Kidney (tissue), 14 donors: ENCODE measurements around the gene PLAAT2. TPM values are rescaled to one million over a fixed set of nuclear protein-coding genes. Genes with fewer than 3 reads are reported as not detected.
A peak's percentile ranks its signal among the peaks of the same experiment; 100 is the strongest.

Experiments used
- DNase-seq, 5 donors: peaks; one replicate each; pipeline ENCODE4 v3.0.0-alpha.2; 2013 to 2020
- FAIRE-seq: peaks from 2 replicates; lab custom pipeline; 2012; peaks lifted over from hg19 to GRCh38; lab: Jason Lieb, UNC
- H3K27ac ChIP-seq, 2 donors: one replicate each; pipeline ENCODE4 v1.7.0; 2013; ENCODE audit warnings: low read depth in 2 of 2, low read length in 2 of 2, inconsistent platforms in 1 of 2
- H3K27me3 ChIP-seq: one replicate; pipeline ENCODE4 v1.7.1; 2013; ENCODE audit warnings: low read length, inconsistent platforms; ENCODE audit not compliant: control insufficient read depth, insufficient read depth
- H3K36me3 ChIP-seq, 3 donors: one replicate each; pipeline versions ENCODE4 v1.7.0 to v1.7.1; 2013; ENCODE audit warnings: low read length in 3 of 3, control low read depth in 1 of 3, inconsistent platforms in 1 of 3; ENCODE audit not compliant: insufficient read depth in 3 of 3, control insufficient read depth in 2 of 3
- H3K4me1 ChIP-seq, 3 donors: one replicate each; pipeline versions ENCODE4 v1.7.0 to v1.7.1; 2013; ENCODE audit warnings: low read length in 3 of 3, inconsistent platforms in 1 of 3, low read depth in 1 of 3; ENCODE audit not compliant: control insufficient read depth in 2 of 3, insufficient read depth in 2 of 3
- H3K4me3 ChIP-seq, 3 donors: one replicate each; pipeline versions ENCODE4 v1.7.0 to v1.8.1; 2013; ENCODE audit warnings: low read length in 3 of 3, control low read depth in 1 of 3, inconsistent platforms in 1 of 3
- H3K9ac ChIP-seq, 3 donors: one replicate each; pipeline versions ENCODE4 v1.7.0 to v1.7.1; 2013; ENCODE audit warnings: low read length in 3 of 3, control low read depth in 1 of 3, inconsistent platforms in 1 of 3
- H3K9me3 ChIP-seq, 3 donors: one replicate each; pipeline versions ENCODE4 v1.7.0 to v1.7.1; 2013; ENCODE audit warnings: low read length in 3 of 3, control low read depth in 1 of 3, inconsistent platforms in 1 of 3; ENCODE audit not compliant: control insufficient read depth in 2 of 3, insufficient read depth in 1 of 3
- CTCF ChIP-seq: IDR thresholded peaks from 3 replicates; pipeline ENCODE4 v1.5.1; 2012; ENCODE audit warnings: mild to moderate bottlenecking, moderate library complexity, borderline replicate concordance; ENCODE audit not compliant: insufficient read depth; ENCODE audit errors: extremely low read depth
- intact Hi-C: fragments of 100-400 bp; cut with DNase I; formaldehyde crosslinking; loops from one replicate; pipeline ENCODE4 v1.11.1; 2022
- polyA plus RNA-seq: library from polyadenylated mRNA; stranded (reverse); fragments of 350-450 nt; fragmentation: Illumina TruSeq; extraction: RNeasy Lipid Tissue Mini Kit (QIAGEN cat#74804); gene quantifications from one replicate; pipeline ENCODE4 v1.2.3, GENCODE V29; 2014; ENCODE audit warnings: low read depth, low replicate concordance; ENCODE audit not compliant: insufficient read depth
- total RNA-seq: library from RNA; stranded (reverse); fragmentation: NEBNext Ultra II Directional; extraction: Animal tissue kit (Norgen Biotek cat#: 25700); gene quantifications from one replicate; pipeline ENCODE4 v1.2.1, GENCODE V29; 2021
- donor health status: control.
- donor health status: control.
- donor health status: control.
- donor health status: control.
- donor health status: control.
- donor health status: DM: yes; HTN: yes; CAD: no.
- donor health status: Normal renal cell carcinoma (clear cell type).

The PLAAT2 gene
- total and polyA plus RNA-seq, 2 donors from 2014 or later, result 1.3 to 49.5 TPM

DNA sequence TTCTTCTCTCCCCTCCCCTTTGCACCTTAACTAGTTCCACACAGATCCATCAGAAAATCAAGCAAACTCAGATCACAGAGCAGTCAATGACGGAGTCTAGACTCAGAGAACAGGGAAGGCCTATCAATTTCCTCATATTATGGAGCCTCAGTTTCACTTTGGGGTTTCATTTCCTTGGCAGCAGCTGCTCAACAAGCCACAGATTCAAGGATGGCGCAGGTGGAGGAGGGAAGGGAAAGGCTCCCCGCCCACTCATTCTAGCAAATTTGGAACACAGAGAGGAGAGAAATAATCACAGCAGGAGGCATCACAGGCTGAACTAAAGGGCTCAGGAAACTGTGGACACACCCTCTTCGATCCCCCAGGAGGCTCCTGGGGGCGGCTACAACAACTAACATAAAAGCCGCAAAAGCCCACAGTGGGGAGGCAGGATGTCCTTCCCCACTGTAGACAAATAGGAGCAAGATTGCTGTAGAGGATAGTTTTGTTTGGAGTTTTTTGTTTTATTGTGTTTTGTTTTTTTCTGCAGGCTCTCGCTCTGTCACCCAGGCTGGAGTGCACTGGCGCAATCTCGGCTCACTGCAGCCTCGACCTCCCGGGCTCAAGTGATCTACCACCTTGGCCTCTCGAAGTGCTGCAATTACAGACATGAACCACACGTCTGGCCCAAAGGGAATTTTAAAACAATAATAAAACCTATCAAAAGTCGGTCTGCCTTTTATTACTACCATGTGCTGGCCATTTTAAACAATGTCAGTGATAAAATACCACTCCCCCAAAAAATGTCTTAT lies 47.6 kb upstream of the PLAAT2 start:
- Histone ChIP-seq H3K27me3 (no peaks in the 10 kb centered on the region), H3K36me3 (no peaks in the 10 kb centered on the region), H3K4me1 (peaks cover 0 to 21% (median 13%) of the 10 kb centered on the region in 3 donors), H3K9me3 (no peaks in the 10 kb centered on the region), H3K9ac (peak overlapping the region in 1 of 3 donors; percentile 19), H3K27ac (peak overlapping the region; percentile 49 to 65), H3K4me3 (peak overlapping the region in 1 of 3 donors; percentile 6)
- intact Hi-C loops, result no loop called here
- no peak for TF ChIP-seq CTCF
- no peak for DNase-seq
- FAIRE-seq, result no peak

GRCh38 chr11:63609971-63610580 lies 46.9 kb upstream of the PLAAT2 start:
- no peak for TF ChIP-seq CTCF
- H3K27ac ChIP-seq, result peak overlapping the region; percentile 65 to 68
- peak overlapping the region in 1 of 3 donors; percentile 19 for H3K9ac ChIP-seq
- H3K36me3 ChIP-seq, result no peaks in the 10 kb centered on the region
- intact Hi-C loops, result no loop called here
- FAIRE-seq, result no peak
- DNase-seq, result no peak
- H3K4me3 ChIP-seq, result peak overlapping the region in 1 of 3 donors; percentile 36
- H3K27me3 ChIP-seq, result no peaks in the 10 kb centered on the region
- no peaks in the 10 kb centered on the region for H3K9me3 ChIP-seq
- H3K4me1 ChIP-seq, result peaks cover 0 to 21% (median 13%) of the 10 kb centered on the region in 3 donors

DNA sequence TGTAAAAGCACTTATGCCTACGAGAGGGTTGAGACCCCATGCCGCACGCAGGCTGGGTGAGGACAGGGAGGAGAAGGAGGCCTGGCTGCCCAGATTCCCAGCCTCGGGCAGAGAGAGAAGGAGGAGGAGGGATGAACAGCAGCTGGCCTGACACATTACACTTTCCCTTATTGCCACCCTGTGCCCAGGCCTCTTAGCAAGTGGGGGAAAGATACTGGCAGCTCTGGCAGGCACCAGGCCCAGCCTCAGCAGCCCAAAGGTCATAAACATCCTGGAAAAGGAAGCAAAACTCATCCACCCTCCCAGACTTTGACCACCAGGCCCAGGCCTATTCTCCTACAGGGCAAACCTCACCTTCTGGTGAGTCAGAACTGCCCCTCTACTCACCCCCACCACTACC lies 46.4 kb upstream of the PLAAT2 start:
- DNase-seq (peak in 1 of 5 donors; percentile 11), FAIRE-seq (no peak)
- Histone ChIP-seq H3K27me3 (no peaks in the 10 kb centered on the region), H3K36me3 (no peaks in the 10 kb centered on the region), H3K27ac (peak overlapping the region; percentile 65 to 68), H3K9me3 (no peaks in the 10 kb centered on the region), H3K4me3 (no peak overlapping the region), H3K9ac (peak overlapping the region in 1 of 3 donors; percentile 52), H3K4me1 (peaks cover 0 to 21% (median 13%) of the 10 kb centered on the region in 3 donors)
- TF ChIP-seq CTCF, result no peak
- intact Hi-C loops, result no loop called here
